ENCODE results near the gene ITGB7. TPM values are rescaled to one million over a fixed set of nuclear protein-coding genes. Genes with fewer than 3 reads are reported as not detected.

Gene ITGB7
- total and polyA plus RNA-seq, 2 of the 4 experiments (the other 2 are of a cell fraction) = 0.18 to 0.44 TPM

DNA sequence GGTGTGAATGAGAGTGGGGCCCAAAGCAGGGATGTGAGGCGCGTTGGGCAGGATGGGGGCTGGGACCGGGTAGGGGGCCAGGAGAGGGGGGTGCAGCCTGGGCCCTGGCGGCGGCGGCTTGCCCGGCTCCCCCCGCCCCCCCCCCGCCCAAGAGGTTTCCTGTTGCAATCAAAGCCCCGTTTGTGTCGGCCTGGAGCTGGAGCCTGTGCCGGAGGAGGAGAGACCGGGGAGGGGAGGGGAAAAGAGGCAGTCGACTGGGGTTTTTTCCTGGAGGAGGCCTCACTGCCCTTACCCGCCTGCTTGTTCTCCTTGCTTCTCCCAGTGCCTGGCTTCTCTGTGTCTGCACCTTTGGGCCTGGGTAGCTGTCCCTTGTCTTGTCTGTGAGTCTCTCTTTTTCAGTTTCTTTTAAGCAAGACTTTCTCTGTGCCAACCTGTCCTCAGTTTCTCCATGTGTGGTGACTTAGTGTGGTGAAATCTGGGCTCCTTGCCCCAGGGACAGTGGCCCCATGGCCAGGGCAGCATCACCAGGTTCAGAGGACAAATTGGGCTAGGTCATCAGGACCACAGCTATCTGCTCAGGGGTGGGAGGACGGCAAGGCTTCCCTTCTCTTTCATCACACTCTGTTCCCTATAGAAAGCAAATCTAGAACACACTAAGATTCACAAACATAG lies 16.5 kb upstream of the ITGB7 start:
- Histone ChIP-seq H3K79me1 (ENCODE audit: low read depth in 1 of 2, low read length in 2 of 2) (peaks cover 0 to 52% of the 10 kb centered on the region in 2 experiments; a peak in 3 of 4 replicates), H3K9me1 (ENCODE audit: insufficient read depth, low read length) (peaks cover 26% of the 10 kb centered on the region), H2BK20ac (ENCODE audit: low read depth, low read length) (peak overlapping the region; percentile 61), H3K56ac (ENCODE audit: extremely low read depth, insufficient read depth, low read length) (peak overlapping the region; percentile 77), H2BK15ac (ENCODE audit: low read depth, low read length) (peak overlapping the region; percentile 89; the same call in 2 of the 3 replicates), H3K23ac (ENCODE audit: low read depth, low read length) (peak overlapping the region; percentile 95), H3K27me3 (ENCODE audit: control insufficient read depth, insufficient read depth, low read length) (no peaks in the 10 kb centered on the region), H3K4ac (ENCODE audit: low read depth, low read length) (peak overlapping the region; percentile 98), H2AK9ac (replicated peaks; ENCODE audit: low read depth, low read length, poor library complexity) (peak overlapping the region; percentile 94), H4K8ac (ENCODE audit: low read depth in 2 of 2, low read length in 2 of 2) (peak overlapping the region; percentile 73 to 98), H3K27ac (ENCODE audit: insufficient read depth, low read length) (peak overlapping the region; percentile 93), H3K4me3 (ENCODE audit: insufficient read depth, low read depth, low read length) (no peak overlapping the region), H3K9me3 (ENCODE audit: control insufficient read depth, insufficient read depth, low read length) (no peaks in the 10 kb centered on the region), H3K4me1 (ENCODE audit: control insufficient read depth, insufficient read depth, low read length) (peaks cover 32% of the 10 kb centered on the region), H3K4me2 (ENCODE audit: low read depth, low read length) (peak overlapping the region; percentile 63), H2BK5ac (ENCODE audit: low read depth, low read length, poor library complexity, severe bottlenecking) (peak overlapping the region; percentile 98), H3K9ac (ENCODE audit: low read depth, low read length) (peak overlapping the region; percentile 90), H3K14ac (replicated peaks; ENCODE audit: low read depth, low read length) (peak overlapping the region; percentile 95), H2BK120ac (ENCODE audit: low read depth, low read length) (peak overlapping the region; percentile 90), H2AFZ (replicated peaks; ENCODE audit: low read length, poor library complexity) (peak overlapping the region; percentile 80), H3K36me3 (ENCODE audit: control insufficient read depth, insufficient read depth, low read length) (peaks cover 4% of the 10 kb centered on the region; the same call in 1 of the 2 replicates), H3K18ac (ENCODE audit: low read depth, low read length) (peak overlapping the region; percentile 73), H4K5ac (ENCODE audit: low read depth, low read length) (peak overlapping the region; percentile 92), H2AK5ac (ENCODE audit: low read depth, low read length) (peak overlapping the region; percentile 92), H4K20me1 (ENCODE audit: insufficient read depth, low read length) (peaks cover 4% of the 10 kb centered on the region), H4K91ac (ENCODE audit: insufficient read depth, low read depth, low read length) (peak overlapping the region; percentile 88)
- no peak for ATAC-seq (ENCODE audit: low read depth)
- intact Hi-C loops (cut with micrococcal nuclease) (loop anchor here (1.0 kb wide), 1 partner anchor 8 kb away; no protein-coding TSS in a partner anchor), in situ Hi-C loops (cut with MboI; ENCODE audit: low sequenced_read_pairs) (no loop called here), dilution Hi-C loops (cut with HindIII; ENCODE audit: low sequenced_read_pairs, unreplicated experiment) (no loop called here)
- no CpG with 5 or more reads among the region's 16 CpGs for WGBS, 2 experiments (ENCODE audit: extremely low coverage in 2 of 2, insufficient read length in 1 of 2)
- no TSS peak for BruUV-seq (replicated peaks)
- CTCF ChIA-PET = no interaction called here
- TF ChIP-seq MAFK (IDR thresholded peaks at IDR 0.05; ENCODE audit: low read depth, low read length) (no peak), CEBPB (IDR thresholded peaks at IDR 0.05; ENCODE audit: low read depth, low read length) (peak; percentile 26; the same call in 1 of the 2 replicates), MAZ (IDR thresholded peaks at IDR 0.05; ENCODE audit: borderline replicate concordance, low read depth, low read length) (peak; percentile 40; the same call in 1 of the 2 replicates)
- peak; percentile 60 for DNase-seq
- POLR2A ChIA-PET (ENCODE audit: unreplicated experiment) = interaction anchor here (0.6 to 0.9 kb wide), 2 partner anchors 8 to 75 kb away, joined by 3 read pairs; no protein-coding TSS in a partner anchor
